Measurements from ENCODE around the gene BBX.

The BBX gene

DNA sequence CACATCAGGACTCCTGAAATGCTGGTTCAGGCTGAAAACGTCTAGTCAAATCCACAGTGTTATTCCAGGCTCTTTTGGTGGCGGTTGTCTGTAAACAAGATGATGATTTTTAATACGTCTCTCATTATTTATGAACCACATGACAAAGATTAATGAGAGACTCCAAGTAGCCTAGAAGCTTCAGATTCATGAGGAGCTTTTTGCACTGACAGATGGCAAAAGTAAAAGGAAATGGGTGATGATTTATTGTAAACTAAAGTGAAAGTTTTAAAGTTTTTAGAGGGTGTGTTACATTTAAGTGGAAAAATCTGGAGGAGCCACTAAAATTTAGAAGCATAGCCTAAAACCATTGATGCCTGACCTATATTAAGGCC lies 77.0 kb downstream of the BBX start:
- Mint-ChIP-seq H3K9me3 (no peaks in the 10 kb centered on the region), H3K4me1 (ENCODE audit: low read depth) (peaks cover 63% of the 10 kb centered on the region), H3K36me3 (ENCODE audit: low read depth) (peaks cover 7% of the 10 kb centered on the region), H3K27ac (peak overlapping the region; percentile 96), H3K27me3 (no peaks in the 10 kb centered on the region), H3K4me3 (peak overlapping the region; percentile 92)

DNA sequence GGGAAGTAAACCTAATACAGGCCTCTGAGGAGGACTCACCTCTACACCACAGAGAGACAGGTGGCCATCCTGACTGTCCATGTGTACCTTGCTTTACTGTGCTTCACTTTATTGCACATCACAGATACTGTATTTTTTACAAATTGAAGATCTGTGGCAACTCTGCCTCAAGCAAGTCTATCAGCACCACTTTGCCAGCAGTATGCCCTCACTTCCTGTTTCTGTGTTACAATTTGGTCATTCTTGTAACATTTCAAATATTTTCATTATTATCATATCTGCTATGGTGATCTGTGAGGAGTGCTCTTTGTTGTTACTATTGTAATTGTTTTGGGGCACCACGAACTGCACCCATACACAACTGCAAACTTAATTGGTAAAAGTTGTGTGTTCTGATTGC lies 78.0 kb downstream of the BBX start:
- H3K4me3 Mint-ChIP-seq: peak overlapping the region; percentile 52
- peaks cover 56% of the 10 kb centered on the region for H3K4me1 Mint-ChIP-seq (ENCODE audit: low read depth)
- no peaks in the 10 kb centered on the region for H3K27me3 Mint-ChIP-seq
- peak overlapping the region; percentile 40 for H3K27ac Mint-ChIP-seq
- peaks cover 11% of the 10 kb centered on the region for H3K36me3 Mint-ChIP-seq (ENCODE audit: low read depth)
- H3K9me3 Mint-ChIP-seq: no peaks in the 10 kb centered on the region

DNA sequence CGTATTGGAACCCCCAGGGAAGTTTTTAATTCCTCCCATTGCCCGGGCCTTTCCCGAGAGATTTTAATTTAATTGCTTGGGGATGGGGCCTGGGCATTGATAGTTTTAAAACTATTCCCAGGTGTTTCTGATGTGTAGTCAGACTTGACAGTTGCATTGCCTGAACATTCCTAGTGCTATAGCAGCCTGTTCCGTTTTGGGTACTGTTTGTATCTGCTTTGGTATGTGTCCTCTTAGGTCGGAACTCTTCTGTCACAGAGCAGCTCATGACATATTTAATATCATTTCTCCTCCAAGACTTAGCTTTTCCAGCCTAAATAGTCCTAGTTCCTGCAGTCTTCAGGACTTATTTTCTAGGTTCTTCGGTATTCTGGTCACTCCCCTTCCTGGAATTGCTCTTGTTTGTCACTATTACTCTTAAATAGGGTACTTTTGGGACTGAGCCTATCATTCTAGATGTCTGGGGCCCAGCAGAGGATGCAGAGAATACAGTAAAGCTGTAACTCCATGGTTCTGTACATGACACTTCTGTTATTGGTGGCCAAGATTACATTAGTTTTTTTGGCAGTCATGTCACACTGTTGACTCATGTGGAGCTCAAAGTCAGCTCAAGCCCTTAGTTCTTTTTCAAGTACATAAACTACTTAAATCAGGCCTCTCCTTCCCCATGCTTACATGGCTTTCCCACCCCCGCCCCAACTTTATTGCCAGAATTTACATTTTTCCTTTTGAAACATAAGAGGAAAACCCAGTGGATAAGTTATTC lies 81.5 kb downstream of the BBX start:
- Mint-ChIP-seq H3K36me3 (ENCODE audit: low read depth) (peaks cover 37% of the 10 kb centered on the region), H3K4me3 (no peak overlapping the region), H3K27ac (no peak overlapping the region), H3K9me3 (peaks cover 21% of the 10 kb centered on the region), H3K27me3 (no peaks in the 10 kb centered on the region), H3K4me1 (ENCODE audit: low read depth) (peaks cover 29% of the 10 kb centered on the region)

DNA sequence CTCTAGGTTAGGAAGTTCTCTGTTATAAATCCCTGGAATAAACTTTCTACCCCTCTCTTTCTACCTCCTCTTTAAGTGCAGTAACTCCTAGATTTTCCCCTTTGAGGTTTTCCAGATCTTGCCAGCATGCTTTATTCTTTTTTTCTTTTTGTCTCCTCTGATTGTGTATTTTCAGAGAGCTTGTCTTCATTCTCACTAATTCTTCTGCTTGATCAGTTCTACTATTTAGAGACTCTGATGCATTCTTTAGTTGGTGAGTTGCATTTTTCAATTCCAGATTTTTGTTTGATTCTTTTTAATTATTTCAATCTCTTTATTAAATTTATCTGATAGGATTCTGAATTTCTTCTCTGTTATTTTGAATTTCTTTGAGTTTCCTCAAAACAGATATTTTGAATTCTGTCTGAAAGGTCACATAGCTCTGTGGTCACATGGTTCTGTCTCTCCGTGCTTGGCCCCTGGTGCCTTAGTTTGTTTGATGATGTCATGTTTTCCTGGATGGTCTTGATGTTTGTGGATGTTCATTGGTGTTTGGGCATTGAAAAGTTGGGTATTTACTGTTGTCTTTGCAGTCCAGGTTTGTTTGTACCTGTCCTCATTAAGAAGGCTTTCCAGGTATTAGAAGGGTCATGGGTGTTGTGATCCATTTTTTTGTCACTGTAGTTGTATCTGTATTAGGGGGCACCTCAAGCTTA lies 89.2 kb downstream of the BBX start:
- H3K9me3 Mint-ChIP-seq: peaks cover 47% of the 10 kb centered on the region
- no peak overlapping the region for H3K4me3 Mint-ChIP-seq
- peak overlapping the region; percentile 10 for H3K27ac Mint-ChIP-seq
- peaks cover 55% of the 10 kb centered on the region for H3K36me3 Mint-ChIP-seq (ENCODE audit: low read depth)
- peaks cover 10% of the 10 kb centered on the region for H3K4me1 Mint-ChIP-seq (ENCODE audit: low read depth)
- H3K27me3 Mint-ChIP-seq: no peaks in the 10 kb centered on the region

DNA sequence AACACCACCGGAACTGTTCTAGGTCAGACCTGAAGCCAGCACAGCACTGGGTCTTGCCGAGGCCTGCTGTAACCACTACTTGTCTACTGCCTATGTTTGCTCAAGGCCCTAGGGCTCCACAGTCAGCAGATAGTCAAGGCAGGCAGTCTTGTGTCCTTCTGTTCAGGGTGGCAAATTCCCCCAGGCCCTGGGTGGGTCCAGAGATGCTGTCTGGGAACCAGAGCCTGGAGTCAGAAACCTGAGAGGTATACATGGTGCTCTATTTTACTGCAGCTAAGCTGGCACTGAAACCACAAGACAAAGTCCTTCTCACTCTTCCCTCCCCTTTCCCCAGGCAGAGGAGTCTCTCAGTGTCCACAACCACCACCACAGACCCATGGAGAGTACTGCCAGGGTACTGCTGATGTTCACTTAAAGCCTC lies 89.9 kb downstream of the BBX start:
- H3K4me1 Mint-ChIP-seq (ENCODE audit: low read depth): peaks cover 14% of the 10 kb centered on the region
- no peak overlapping the region for H3K4me3 Mint-ChIP-seq
- H3K36me3 Mint-ChIP-seq (ENCODE audit: low read depth): peaks cover 52% of the 10 kb centered on the region
- peaks cover 42% of the 10 kb centered on the region for H3K9me3 Mint-ChIP-seq
- H3K27ac Mint-ChIP-seq: no peak overlapping the region
- no peaks in the 10 kb centered on the region for H3K27me3 Mint-ChIP-seq

DNA sequence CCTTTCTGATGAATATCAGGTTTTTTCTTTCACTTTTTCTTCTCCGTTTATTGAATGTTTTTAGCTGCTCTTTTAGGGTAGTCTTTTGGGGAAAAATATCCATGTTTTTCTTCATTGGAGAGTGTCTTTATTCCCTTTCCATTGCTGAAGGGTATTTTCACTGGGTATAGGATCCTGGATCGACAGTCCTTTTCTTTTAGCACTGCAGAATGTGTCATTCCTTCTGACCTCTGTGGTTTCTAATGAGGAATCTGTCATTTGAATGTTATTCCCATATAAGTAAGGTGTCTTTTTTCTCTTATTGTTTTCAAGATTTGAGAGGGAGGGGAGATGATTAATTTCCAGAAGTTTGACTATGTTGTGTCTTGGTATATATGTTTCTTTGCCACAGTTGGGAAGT lies 96.8 kb downstream of the BBX start:
- Mint-ChIP-seq H3K4me3 (no peak overlapping the region), H3K27ac (no peak overlapping the region), H3K27me3 (no peaks in the 10 kb centered on the region), H3K4me1 (ENCODE audit: low read depth) (peaks cover 60% of the 10 kb centered on the region), H3K36me3 (ENCODE audit: low read depth) (peaks cover 13% of the 10 kb centered on the region), H3K9me3 (no peaks in the 10 kb centered on the region)

DNA sequence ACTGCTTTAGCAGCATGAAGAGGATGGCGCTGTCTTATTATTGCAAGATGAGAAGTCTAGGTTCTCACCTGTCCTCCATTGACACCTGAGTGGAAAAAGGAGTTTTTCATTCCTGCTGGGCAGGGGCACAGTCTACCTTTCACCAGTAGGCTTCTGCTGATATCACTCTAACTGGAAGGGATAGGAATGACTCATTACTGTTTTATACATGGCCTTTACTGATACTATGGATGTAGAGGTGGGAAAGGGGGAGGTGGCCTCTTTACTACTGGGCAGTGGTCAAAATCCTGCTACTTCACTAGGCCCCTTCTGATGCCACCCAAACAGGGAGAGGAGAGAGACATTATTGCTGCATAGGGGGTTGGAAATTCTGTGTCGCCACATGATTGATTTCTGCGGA lies 97.8 kb downstream of the BBX start:
- Mint-ChIP-seq H3K4me3 (no peak overlapping the region), H3K4me1 (ENCODE audit: low read depth) (peaks cover 60% of the 10 kb centered on the region), H3K36me3 (ENCODE audit: low read depth) (peaks cover 13% of the 10 kb centered on the region), H3K27me3 (no peaks in the 10 kb centered on the region), H3K27ac (peak overlapping the region; percentile 32), H3K9me3 (no peaks in the 10 kb centered on the region)

DNA sequence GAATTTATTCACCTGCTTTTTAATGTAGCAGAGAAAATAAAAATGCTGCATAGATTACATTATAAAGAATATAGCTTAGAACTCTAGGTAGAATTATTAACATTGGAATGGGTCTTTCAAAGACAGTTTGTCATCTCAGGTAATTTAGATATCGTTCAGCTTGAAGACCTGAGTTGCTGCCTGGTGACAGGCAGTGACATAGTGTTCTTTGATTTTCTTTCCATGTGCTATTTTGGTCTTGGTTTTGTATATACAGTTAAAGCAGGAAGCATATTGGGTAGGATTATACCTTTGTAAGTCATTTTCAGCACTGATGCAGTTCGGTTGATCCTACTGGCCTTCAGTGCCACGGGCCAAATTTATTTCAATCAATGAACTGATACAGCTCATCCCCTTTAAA lies 98.7 kb downstream of the BBX start:
- Mint-ChIP-seq H3K4me3 (no peak overlapping the region), H3K4me1 (ENCODE audit: low read depth) (peaks cover 60% of the 10 kb centered on the region), H3K27me3 (no peaks in the 10 kb centered on the region), H3K9me3 (no peaks in the 10 kb centered on the region), H3K36me3 (ENCODE audit: low read depth) (peaks cover 13% of the 10 kb centered on the region), H3K27ac (peak overlapping the region; percentile 45)

DNA sequence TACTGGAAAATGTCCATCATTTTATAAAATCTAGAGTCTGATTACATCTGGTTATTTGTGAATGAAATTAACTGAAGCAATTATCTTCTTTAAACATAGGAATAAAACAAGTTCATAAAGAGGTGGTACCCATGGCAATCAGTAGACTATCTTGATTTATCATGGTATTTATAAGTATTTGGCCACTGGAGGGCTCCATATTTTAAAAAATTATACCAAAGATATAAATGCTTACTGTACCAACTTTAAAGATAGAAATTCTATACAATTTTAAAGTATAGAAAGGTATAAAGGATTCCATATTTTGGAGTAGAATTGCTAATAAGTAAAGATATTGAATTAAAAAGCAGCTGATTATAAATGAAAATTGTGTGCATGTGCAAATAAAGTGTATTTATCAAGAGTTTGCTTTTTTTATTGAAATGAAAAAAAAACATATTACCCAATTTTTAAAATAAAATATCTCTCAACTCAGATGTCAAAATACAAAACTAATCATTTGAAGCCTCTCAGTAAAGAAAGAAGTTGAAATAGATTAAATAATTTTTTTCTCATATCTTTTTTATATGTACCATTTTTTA lies 105.3 kb downstream of the BBX start:
- peaks cover 48% of the 10 kb centered on the region for H3K4me1 Mint-ChIP-seq (ENCODE audit: low read depth)

DNA sequence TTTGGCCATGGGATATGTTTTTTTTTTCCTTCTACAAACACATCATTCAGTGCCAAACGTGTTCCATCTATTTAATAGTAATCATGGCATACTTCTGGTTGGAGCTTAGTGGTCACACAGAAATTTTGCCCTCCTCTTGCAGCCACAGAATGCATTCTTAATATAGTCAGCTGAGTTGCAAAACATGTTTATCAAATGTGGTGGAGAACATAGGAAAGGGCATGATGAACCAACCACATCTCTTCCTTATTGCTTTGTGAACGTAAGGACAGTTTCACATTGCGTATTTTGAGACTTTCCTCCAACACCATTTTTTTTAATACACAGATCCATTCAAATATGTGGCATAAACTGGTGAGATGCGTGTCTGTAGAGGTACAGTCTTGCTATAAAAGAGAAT lies 106.8 kb downstream of the BBX start:
- no peaks in the 10 kb centered on the region for H3K36me3 Mint-ChIP-seq (ENCODE audit: low read depth)
- peaks cover 56% of the 10 kb centered on the region for H3K4me1 Mint-ChIP-seq (ENCODE audit: low read depth)
- H3K27ac Mint-ChIP-seq: no peak overlapping the region
- H3K4me3 Mint-ChIP-seq: no peak overlapping the region
- H3K27me3 Mint-ChIP-seq: no peaks in the 10 kb centered on the region
- H3K9me3 Mint-ChIP-seq: no peaks in the 10 kb centered on the region

More for the DNA sequence above, 105.3 kb downstream of the BBX start:
- no peak overlapping the region for H3K27ac Mint-ChIP-seq
- H3K4me3 Mint-ChIP-seq: no peak overlapping the region
- no peaks in the 10 kb centered on the region for H3K9me3 Mint-ChIP-seq
- no peaks in the 10 kb centered on the region for H3K36me3 Mint-ChIP-seq (ENCODE audit: low read depth)
- H3K27me3 Mint-ChIP-seq: no peaks in the 10 kb centered on the region

DNA sequence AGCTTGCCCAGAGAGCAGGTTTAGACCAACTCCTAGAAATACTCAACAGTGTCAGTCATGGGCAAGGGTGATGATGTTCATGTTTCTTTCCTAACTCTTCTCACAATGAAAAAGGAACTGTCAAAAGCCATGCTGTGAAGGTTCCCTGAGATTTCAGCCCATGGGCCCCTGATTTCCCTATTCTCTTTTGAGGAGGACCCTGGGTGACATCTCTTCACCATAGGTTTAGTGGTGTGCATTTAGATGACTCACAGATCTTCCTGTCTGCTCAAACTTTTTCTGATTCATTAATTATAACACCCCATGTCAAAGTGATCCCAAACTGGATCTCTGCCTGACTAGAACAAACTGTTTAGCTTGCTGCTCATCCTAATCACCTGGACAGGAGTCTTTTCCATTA lies 108.0 kb downstream of the BBX start:
- Mint-ChIP-seq H3K4me1 (ENCODE audit: low read depth) (peaks cover 56% of the 10 kb centered on the region), H3K4me3 (no peak overlapping the region), H3K36me3 (ENCODE audit: low read depth) (no peaks in the 10 kb centered on the region), H3K9me3 (no peaks in the 10 kb centered on the region), H3K27me3 (no peaks in the 10 kb centered on the region), H3K27ac (peak overlapping the region; percentile 53)

DNA sequence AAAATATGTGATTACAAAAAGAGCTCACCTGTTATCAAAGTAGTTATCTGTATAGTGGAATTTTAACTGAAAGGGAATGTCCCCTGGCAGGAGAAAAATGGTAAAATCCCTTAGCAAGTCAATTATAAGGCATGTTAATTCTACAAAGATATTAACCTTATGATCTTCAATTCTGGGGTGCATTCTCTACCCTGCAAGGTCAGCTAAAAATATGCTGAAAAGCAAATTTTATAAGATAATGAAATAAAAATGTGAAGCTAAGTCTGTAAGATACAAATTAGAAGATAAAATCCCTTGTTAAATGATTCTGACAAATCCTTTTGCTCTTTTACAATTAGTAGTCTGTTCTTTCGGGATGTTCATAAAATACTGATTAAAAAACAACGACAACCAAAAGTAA lies 109.8 kb downstream of the BBX start:
- no peaks in the 10 kb centered on the region for H3K36me3 Mint-ChIP-seq (ENCODE audit: low read depth)
- H3K4me1 Mint-ChIP-seq (ENCODE audit: low read depth): peaks cover 49% of the 10 kb centered on the region
- no peaks in the 10 kb centered on the region for H3K9me3 Mint-ChIP-seq
- no peak overlapping the region for H3K4me3 Mint-ChIP-seq
- H3K27ac Mint-ChIP-seq: no peak overlapping the region
- no peaks in the 10 kb centered on the region for H3K27me3 Mint-ChIP-seq

DNA sequence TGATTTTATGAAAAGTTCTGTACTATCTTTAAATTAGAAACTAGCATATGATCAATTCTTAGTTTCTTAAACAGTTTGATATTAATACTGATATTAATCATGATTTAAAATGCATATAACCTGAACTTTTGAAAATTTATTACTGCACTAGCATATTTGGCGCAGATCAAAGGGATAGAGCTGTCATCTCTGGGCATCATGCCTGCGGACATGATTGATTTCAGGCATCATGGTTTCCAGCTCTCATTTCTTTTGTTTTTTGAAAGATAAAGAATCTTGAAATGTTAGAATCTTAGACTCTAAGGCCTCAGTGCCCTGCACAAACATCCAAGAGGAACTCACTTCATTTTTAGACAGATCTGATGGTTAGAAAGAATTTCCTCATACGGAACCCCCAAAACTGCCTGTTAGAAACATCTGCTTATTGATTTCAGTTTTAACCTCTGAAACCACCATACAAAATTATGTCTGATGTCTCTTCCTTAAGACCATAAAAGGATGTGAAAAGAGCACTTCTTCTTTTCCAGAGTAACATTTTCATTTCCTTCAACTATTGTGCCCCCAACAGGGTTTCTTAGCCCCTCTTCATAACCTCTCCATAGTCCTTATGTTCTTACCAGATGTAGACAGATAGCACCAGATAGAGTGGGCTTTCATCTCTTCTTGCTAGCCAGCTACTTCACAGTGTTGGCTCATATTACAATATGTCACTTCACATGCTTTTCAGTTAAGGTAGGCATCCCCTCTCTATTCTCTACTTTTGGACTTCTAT lies 110.8 kb downstream of the BBX start:
- no peaks in the 10 kb centered on the region for H3K9me3 Mint-ChIP-seq
- peak overlapping the region; percentile 61 for H3K27ac Mint-ChIP-seq
- no peaks in the 10 kb centered on the region for H3K36me3 Mint-ChIP-seq (ENCODE audit: low read depth)
- peaks cover 49% of the 10 kb centered on the region for H3K4me1 Mint-ChIP-seq (ENCODE audit: low read depth)
- H3K27me3 Mint-ChIP-seq: no peaks in the 10 kb centered on the region
- H3K4me3 Mint-ChIP-seq: peak overlapping the region; percentile 4

DNA sequence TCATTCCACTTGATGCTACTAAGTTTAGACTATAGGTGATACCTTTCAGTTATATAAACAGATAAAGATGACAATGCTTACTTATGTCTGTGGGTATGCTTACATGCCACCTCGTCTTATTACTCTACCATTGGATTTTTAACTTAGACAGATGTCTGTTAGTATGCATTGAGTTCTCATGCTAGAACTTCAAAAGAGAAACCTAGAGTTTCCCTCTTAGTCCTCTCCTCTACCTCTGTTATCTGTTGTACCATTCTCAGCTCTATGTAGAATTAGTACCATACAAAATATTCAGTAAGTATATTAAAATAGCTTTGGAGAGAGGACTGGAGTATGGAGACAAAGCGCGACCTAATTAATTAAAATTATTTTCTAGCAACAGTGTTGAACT lies 111.3 kb downstream of the BBX start:
- peak overlapping the region; percentile 61 for H3K27ac Mint-ChIP-seq
- H3K4me1 Mint-ChIP-seq (ENCODE audit: low read depth): peaks cover 44% of the 10 kb centered on the region
- H3K36me3 Mint-ChIP-seq (ENCODE audit: low read depth): no peaks in the 10 kb centered on the region
- no peaks in the 10 kb centered on the region for H3K27me3 Mint-ChIP-seq
- peak overlapping the region; percentile 4 for H3K4me3 Mint-ChIP-seq
- no peaks in the 10 kb centered on the region for H3K9me3 Mint-ChIP-seq

All from stimulated activated naive CD8-positive, alpha-beta T cell treated with anti-CD3 and anti-CD28 coated beads, Interleukin-15, Interleukin-2, amounts not matched to agents 100 ng/mL and 50 ng/mL, for 24 hours (primary cell).